ENCODE data around the gene CT55.
A peak's percentile ranks its signal among the peaks of the same experiment; 100 is the strongest.
"Not testable (repeated sequence)": the region's sequence is repeated elsewhere in the genome, so short reads cannot be mapped to it uniquely, and the experiment has no call there.

CT55 gene

GRCh38 chrX:135170877-135171519 is at the start of gene CT55:
CT55 (minus strand) TSS chrX:135171398; CDS start chrX:135171171, 227 bp downstream.
- no peak for DNase-seq

GRCh38 chrX:135213200-135213844 is 42.1 kb upstream of the CT55 start:
- peak; percentile 12 for DNase-seq

GRCh38 chrX:135206427-135206826 is 35.2 kb upstream of the CT55 start:
- DNase-seq, result peak; percentile 7

GRCh38 chrX:135200297-135200696 is 29.1 kb upstream of the CT55 start:
- DNase-seq, result no peak

- no peak for DNase-seq
Measured at GRCh38 chrX:135194684-135195083, 23.5 kb upstream of the CT55 start.

GRCh38 chrX:135193740-135194139 is 22.5 kb upstream of the CT55 start:
- DNase-seq, result no peak

- DNase-seq, result no peak
Measured at GRCh38 chrX:135191838-135192237, 20.6 kb upstream of the CT55 start.

- DNase-seq, result peak; percentile 11
Measured at GRCh38 chrX:135185795-135186443, 14.7 kb upstream of the CT55 start.

GRCh38 chrX:135178636-135179035 is 7.4 kb upstream of the CT55 start:
- no peak for DNase-seq

- DNase-seq, result no peak
Measured at GRCh38 chrX:135170468-135170867, 730 bp downstream of the CT55 start.

GRCh38 chrX:135169534-135169933 is 1.7 kb downstream of the CT55 start:
- not testable (repeated sequence) for DNase-seq

GRCh38 chrX:135168486-135168885 is 2.7 kb downstream of the CT55 start:
- DNase-seq, result no peak

GRCh38 chrX:135154688-135155087 is 16.5 kb downstream of the CT55 start:
- DNase-seq, result not testable (repeated sequence)

GRCh38 chrX:135126145-135126544 is 45.1 kb downstream of the CT55 start:
- DNase-seq, result not testable (repeated sequence)

- DNase-seq, result not testable (repeated sequence)
Measured at GRCh38 chrX:135120056-135120576, 51.1 kb downstream of the CT55 start, which contains the start of gene ETDB. ETDB (minus strand) TSS chrX:135120526; CDS start chrX:135119261, 1,265 bp downstream.

- DNase-seq, result not testable (repeated sequence)
Measured at GRCh38 chrX:135116064-135116463, 55.1 kb downstream of the CT55 start.

- DNase-seq, result no peak
Measured at GRCh38 chrX:135114392-135114791, 56.8 kb downstream of the CT55 start.

GRCh38 chrX:135112743-135113142 is 58.5 kb downstream of the CT55 start:
- DNase-seq, result no peak

- peak; percentile 19 for DNase-seq
Measured at GRCh38 chrX:135112096-135112729, 59.0 kb downstream of the CT55 start.

GRCh38 chrX:135109554-135109953 is 61.6 kb downstream of the CT55 start:
- no peak for DNase-seq
